ENCODE results near the gene PHGDH.

DNA sequence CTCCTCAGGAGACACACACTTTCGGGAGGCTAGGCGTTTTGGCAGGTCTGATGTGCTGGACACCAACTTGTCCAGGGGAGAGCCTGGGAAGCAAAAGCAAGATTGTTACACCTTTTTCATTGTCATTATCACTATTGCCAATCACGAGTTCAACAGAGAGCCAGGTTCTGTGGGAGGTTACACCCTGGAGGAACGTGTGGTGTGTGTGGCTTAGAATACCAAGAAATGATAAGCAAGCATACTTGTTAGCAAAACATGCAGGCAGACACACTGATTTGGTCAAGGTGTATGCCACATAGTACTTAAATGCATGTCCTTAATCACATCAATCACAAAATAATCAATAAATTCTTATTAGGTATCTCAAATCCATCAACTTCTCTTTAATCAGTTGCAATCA is 40.9 kb downstream of the PHGDH start:
- TF ChIP-seq CTCF (IDR thresholded peaks at IDR 0.05) (no peak), POLR2A (IDR thresholded peaks at IDR 0.05) (no peak)
